PC-3 (cell line): ENCODE measurements around the gene ULBP3.

Source experiments
- EZH2phosphoT487 ChIP-seq: fragments of 300-600 bp; sonication (generic); IDR thresholded peaks from 2 replicates; pipeline ENCODE4 v1.6.1; 2018; ENCODE audit warnings: mild to moderate bottlenecking, antibody characterized with exemption, low read length, borderline replicate concordance
- TF ChIP-seq, protein P1 (sequence below): fragments of 300-600 bp; sonication (generic); conservative IDR thresholded peaks from 2 replicates; pipeline ENCODE4 v1.5.1; 2017; ENCODE audit warnings: antibody characterized with exemption, low read depth, mild to moderate bottlenecking, low read length

DNA sequence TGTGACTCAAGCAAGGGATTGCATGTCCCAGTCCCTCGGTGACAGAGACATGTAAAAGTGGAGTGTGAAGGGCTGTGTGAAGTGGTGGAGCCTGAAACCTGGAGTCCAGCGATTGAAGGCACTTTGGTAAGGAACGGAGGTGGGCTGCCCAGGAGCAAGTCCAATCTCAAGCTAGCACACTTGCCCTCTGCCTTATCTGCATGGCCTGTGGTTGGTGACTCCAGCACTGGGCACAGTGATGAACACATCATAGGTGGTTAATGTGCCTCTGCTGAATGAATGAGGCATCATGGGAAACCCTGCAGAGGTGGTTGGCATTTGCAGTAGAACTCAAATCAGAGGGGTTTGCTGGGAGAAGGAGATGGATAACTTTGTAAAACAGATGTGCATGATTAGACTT lies 14.9 kb upstream of the ULBP3 start:
- TF ChIP-seq, protein P1, sequence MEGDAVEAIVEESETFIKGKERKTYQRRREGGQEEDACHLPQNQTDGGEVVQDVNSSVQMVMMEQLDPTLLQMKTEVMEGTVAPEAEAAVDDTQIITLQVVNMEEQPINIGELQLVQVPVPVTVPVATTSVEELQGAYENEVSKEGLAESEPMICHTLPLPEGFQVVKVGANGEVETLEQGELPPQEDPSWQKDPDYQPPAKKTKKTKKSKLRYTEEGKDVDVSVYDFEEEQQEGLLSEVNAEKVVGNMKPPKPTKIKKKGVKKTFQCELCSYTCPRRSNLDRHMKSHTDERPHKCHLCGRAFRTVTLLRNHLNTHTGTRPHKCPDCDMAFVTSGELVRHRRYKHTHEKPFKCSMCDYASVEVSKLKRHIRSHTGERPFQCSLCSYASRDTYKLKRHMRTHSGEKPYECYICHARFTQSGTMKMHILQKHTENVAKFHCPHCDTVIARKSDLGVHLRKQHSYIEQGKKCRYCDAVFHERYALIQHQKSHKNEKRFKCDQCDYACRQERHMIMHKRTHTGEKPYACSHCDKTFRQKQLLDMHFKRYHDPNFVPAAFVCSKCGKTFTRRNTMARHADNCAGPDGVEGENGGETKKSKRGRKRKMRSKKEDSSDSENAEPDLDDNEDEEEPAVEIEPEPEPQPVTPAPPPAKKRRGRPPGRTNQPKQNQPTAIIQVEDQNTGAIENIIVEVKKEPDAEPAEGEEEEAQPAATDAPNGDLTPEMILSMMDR, result no peak
- no peak for TF ChIP-seq EZH2phosphoT487
